Measurements from ENCODE around the gene TAMALIN. TPM values are rescaled to one million over a fixed set of nuclear protein-coding genes. Genes with fewer than 3 reads are reported as not detected.

Gene TAMALIN
- total RNA-seq, 3 donors from 2014 or later = 13.5 to 16.5 (median 15.3) TPM

Other genes with a start within 250 kb of the TAMALIN start
- under 1 TPM; 0.54 to 0.69 (median 0.58) TPM for gene FIGNL2, start 158.2 kb upstream of the TAMALIN start, total RNA-seq
- gene ANKRD33, start 118.8 kb upstream of the TAMALIN start, total RNA-seq = not detected
- under 1 TPM in 2 of 3 donors, not detected in 1; 0.08 to 0.29 TPM for gene ACVRL1, start 99.4 kb upstream of the TAMALIN start, total RNA-seq
- gene ACVR1B, start 55.2 kb upstream of the TAMALIN start, total RNA-seq = 10 to 100 TPM in 2 of 3 donors, 1 to 10 TPM in 1; 9.8 to 13.3 (median 11.6) TPM
- 10 to 100 TPM; 26.0 to 34.5 (median 31.3) TPM for gene NR4A1, start 44.5 kb downstream of the TAMALIN start, total RNA-seq
- gene ATG101, start 63.0 kb downstream of the TAMALIN start, total RNA-seq = 10 to 100 TPM; 59.6 to 69.7 (median 62.0) TPM
- gene SMIM41, start 72.8 kb downstream of the TAMALIN start, total RNA-seq = not detected
- gene KRT80, start 185.1 kb downstream of the TAMALIN start, total RNA-seq = under 1 TPM in 2 of 3 donors, not detected in 1; 0.05 to 0.08 TPM
- gene KRT7, start 226.3 kb downstream of the TAMALIN start, total RNA-seq = 1 to 10 TPM; 1.2 to 2.1 (median 1.5) TPM